Measurements from ENCODE around the gene SLC8A3.

Gene SLC8A3

GRCh38 chr14:70020352-70021170 lies 168.2 kb downstream of the SLC8A3 start:
- DNase-seq: no peak

GRCh38 chr14:70019695-70020094 lies 169.1 kb downstream of the SLC8A3 start:
- DNase-seq: no peak

GRCh38 chr14:70018713-70019211 lies 170.0 kb downstream of the SLC8A3 start:
- no peak for DNase-seq

DNA sequence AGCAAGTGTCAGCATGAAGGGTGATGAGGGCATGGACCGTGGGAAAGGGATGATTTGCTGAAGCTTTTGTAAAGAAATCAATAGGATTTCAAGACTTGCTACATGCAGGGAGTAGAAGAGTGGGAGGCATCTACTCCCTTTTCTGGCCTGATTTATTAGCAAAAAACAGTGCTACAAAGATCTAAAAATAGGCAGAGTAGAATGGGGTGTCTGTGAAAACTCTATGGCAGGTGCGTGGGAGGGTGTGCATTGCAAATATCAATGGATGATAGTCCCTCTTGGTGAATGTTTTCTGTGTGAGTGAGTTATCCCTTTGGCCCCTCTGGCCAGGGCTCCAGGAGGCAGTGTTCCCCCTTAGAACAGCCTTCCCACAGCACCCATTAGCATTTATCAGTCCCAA lies 170.5 kb downstream of the SLC8A3 start:
- DNase-seq: no peak

GRCh38 chr14:70014406-70015095 lies 174.2 kb downstream of the SLC8A3 start:
- DNase-seq: no peak

GRCh38 chr14:70013271-70013873 lies 175.4 kb downstream of the SLC8A3 start:
- peak; percentile 34 to 43 for DNase-seq

DNA sequence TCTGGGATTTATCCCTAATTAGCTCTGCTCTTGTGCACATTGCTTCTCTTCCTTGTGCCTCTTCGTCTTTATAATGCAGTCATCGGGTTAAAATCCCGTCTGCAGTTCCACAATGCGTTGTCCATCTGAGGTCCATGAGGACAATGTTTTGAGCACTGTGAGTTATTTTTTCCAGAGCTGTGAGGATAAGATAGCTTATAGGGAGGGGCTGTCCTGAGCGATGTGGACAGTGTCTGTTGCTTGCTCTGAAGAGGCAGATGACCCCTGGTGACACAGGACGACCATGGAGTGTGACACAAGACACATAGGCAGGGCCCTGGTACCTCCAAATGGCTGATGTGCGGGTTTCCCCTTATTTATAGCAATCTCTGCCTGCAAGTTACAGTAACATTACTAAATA lies 177.0 kb downstream of the SLC8A3 start:
- DNase-seq: no peak

- no peak for DNase-seq
Measured at GRCh38 chr14:70011098-70011497, 177.7 kb downstream of the SLC8A3 start.

DNA sequence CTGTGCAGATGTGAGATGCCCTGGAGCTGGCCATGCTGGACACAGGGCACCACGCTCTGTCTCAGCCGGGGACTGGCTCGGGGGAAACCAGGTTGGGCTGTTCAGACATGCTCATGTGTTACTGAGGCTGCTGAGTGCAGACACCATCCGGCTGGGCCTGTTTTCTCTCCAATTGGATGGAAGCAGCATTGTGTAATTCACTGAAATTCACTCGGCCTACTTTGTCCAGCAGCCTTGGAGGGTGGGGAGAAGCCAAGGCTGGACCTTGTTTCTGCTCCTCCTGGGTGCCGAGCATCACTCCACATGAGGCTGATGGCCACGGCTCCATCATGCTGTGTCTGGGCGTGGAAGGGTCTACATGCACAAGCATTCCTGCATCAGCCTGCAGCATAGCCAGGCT lies 178.8 kb downstream of the SLC8A3 start:
- DNase-seq: no peak

DNA sequence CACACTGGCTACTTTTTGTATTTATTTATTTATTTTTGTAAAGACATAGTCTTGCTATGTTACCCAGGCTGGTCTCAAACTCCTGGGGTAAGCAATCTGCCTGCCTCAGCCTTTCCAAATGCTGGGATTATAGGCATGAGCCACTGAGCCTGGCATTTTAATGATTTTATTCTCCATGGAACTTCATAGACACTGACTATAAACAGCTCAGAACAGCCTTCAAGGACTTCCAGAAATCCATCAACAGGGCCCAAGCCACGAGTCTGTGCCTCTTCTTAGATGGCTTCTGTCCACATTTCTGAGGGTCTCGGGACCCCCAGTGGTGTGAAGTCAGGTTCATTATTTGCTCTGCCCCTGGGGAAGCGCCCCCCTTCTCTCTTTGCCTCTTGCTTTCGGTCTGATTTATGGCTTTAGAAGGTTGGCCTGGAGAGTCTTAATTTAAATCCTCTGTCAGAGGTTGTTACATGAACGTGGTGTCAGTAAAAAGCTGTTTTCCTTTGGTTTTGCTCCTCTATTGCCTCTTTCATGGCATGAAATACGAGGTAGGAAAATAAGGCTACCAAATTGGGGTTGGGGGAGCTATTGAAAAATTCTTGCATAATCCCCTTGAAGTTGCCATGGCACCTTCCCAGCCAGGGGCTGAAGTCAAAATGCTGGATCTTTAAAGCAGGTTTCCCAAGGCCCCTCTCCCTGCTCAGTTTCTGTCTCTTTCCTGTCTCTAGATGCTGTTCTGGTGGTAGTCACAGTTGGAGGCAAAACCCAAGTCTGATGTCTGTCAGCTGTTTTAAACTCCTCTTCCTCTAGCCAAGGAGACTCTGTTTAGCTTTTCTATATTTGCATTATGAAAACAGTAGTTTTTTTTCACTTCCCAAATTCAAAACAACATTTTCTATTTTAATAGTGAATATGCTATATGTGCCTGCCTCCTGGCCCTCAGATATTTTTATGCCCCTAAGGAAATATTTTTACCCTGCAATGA lies 180.2 kb downstream of the SLC8A3 start:
- peak in 1 of 2 experiments; percentile 47 for DNase-seq

- DNase-seq: no peak
Measured at GRCh38 chr14:70006699-70007098, 182.1 kb downstream of the SLC8A3 start.

DNA sequence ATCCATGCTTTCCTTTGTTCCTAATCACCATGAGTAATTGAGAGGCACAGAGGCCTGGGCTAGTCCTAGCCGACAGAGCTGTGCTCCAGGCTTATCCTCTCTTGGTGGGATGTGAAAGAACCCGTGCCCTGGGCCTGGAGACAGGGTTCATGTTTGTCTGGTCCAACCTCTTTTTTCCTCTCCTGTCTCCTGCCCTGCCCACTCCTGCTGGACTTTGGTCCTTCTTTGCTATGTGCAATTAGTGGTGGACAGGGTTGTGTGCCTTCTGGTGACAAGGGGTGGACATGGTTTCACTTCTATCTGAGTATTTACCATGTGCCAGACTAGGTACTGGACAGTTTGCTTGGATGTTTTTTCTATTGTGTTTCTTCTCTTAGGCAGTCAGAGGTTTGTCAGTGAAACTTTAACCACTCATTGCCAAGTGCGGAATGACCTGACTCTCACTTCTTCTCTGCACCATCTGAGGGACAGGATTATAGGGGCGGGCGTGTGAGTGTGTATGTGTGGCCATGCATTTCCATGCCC lies 183.4 kb downstream of the SLC8A3 start:
- DNase-seq: no peak

- DNase-seq: no peak
Measured at GRCh38 chr14:70004791-70005190, 184.0 kb downstream of the SLC8A3 start.

DNA sequence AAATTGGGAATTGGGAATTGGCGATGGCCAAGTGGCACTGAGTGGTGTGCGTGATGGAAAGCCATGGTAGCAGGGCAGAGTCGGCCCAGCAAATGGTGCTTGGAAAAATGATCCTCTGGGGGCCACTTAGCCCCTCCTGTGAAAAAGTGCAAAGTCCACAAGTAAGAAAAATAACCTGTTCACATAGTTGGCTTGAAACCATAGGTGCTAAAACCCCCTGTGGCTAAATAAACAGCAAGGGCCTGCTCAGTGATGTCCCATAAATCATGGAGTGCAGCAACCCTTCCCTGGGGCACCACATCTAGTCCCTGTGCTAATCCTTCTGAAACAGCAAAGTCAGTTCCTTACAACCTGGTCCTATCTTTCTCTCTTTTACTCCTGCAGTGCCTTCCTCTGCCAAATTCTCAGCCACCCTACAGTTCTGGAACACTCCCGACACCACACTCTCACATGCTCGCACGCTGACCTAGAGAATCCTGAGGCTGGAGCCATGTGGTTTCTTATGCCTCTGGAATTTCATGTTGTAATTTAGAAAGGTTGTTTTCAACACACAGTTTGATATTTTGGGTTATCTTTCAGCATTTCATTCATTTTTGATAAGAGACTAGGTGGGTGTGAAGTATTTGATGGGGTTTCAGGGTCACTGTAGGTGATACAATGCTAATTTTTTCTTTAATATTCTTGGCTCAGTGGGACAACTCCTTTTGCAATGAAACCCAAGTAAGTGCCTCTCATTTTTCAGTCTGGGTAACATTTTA lies 186.0 kb downstream of the SLC8A3 start:
- peak; percentile 88 to 96 for DNase-seq

- no peak for DNase-seq
Measured at GRCh38 chr14:70000601-70001000, 188.2 kb downstream of the SLC8A3 start.

DNA sequence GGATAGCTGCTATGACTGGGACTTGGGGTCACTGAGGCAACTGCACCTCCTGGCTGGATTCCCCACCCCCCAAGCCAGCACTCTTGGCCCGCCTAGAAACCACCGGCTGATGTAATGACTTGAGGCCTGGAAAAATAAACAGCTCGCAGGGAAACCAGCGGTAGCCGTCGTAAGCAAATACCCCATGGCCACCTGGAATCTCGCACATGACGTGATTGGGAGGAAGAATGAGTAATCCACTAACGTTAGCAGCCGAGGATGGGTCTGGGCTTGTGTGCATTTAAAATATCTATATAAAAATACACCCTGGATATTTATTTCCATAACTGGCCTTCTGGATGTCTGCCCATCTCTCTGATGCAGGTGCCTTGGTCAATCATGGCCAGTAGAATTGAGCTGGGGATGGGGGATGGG lies 189.5 kb downstream of the SLC8A3 start:
- DNase-seq: peak; percentile 92 to 98

GRCh38 chr14:69997849-69998248 lies 190.9 kb downstream of the SLC8A3 start:
- peak; percentile 40 to 80 for DNase-seq

- DNase-seq: no peak
Measured at GRCh38 chr14:69996216-69996615, 192.5 kb downstream of the SLC8A3 start.

All from NCI-H2081 (cell line).